8988T (cell line): Measurements from ENCODE around the gene FBXL20.
"Not testable (repeated sequence)": the region's sequence is repeated elsewhere in the genome, so short reads cannot be mapped to it uniquely, and the experiment has no call there.

ENCODE experiments used
- DNase-seq: peaks from one replicate; pipeline ENCODE4 v3.0.0; 2011

Gene FBXL20

DNA sequence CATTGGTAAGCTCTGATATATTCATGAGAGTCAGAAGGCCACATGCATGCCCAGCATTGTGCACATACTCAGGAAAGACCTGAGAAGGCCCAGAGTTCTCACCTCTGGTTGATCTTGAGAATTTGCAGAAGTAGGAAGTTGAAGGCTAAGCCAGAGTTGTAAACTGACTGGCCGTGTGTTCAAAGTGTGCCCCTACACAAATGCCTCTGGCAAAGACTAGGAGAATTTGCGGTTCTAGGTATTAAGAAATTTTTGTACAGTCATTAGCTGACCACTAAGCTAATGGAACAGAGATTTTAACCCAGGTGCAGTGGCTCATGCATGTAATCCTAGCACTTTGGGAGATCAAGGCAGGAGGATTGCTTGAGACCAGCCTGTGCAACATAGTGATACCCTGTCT, 25.0 kb downstream of the FBXL20 start:
- DNase-seq = no peak

DNA sequence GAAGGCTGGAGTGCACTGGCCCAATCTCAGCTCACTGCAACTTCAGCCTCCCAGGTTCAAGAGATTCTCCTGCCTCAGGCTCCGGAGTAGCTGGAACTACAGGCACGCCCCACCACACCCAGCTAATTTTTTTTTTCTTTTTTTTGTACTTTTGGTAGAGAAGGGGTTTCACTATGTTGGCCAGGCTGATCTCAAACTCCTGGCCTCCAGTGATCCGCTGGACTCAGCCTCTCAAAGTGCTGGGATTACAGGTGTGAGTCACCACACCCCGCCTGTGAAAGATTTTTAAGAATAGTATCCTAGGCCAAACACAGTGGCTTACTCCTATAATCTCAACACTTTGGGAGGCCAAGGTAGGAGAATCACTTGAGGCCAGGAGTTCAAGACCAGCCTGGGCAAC, 33.6 kb downstream of the FBXL20 start:
- not testable (repeated sequence) for DNase-seq

DNA sequence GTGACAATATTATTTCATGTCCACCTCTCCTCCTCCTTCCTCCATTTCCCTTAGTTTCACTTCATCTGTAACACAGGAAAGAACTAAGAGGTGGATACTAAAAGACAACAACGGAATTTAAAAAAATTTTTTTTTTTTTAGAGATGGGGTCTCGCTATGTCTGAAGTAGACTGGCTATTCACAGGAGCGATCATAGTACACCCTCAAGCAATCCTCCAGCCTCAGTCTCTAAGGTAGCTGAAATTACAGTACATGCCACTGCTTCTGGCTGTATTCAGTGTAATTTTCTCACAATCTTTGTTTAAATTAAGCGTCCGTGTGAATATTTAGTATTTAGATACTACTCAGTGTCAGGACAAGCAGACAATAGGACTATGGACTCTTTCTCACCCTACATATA, 35.6 kb downstream of the FBXL20 start:
- no peak for DNase-seq

DNA sequence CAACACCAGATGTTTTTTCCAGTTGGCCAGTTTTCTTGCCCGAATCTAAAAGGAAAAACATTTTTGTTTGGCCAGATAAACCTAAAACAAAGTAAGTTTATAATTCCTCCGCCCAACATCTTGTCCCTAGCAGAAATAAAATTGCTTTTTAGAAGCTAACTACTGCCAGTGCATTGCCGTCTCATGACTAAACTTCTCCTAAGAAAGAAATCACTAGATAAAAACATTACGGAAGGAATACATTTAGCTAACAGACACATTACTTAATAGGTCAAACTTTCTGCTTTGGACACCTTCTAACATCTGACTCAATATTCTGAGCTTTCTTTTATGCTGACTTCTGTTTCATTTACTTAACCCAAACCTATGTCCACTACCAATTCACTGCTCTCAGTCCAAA, 36.2 kb downstream of the FBXL20 start:
- no peak for DNase-seq

DNA sequence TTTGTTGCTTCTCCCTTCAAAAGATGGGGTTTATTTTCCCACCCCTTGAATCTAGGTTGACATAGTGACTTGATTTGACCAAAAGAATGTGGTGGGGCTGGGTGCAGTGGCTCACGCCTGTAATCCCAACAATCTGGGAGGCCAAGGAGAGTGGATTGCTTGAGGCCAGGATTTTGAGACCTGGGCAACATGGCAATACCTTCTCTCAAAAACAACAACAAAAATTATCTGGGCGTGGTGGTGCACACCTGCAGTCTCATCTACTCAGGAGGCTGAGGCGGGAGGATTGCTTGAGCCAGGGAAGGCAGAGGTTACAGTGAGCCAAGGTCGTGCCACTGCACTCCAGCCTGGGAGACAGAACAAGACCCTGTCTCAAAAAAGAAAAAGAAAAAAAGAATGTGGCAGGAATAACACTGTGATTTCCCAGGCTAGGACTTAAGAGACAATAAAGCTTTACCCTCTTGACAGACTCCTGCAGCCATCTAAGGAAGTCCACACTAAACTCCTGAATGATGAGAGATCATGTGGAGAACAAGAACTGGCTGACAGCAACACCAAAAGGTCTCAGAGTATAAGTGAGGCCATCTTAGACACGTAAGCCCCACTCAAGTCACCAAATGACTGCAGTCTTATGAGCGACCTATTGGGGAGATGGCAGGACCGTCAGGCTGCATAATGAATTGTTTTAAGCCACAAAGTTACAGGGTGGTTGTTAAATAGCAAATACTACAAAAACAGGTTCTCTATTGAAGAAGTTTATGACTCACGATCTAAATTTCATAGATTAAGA, 37.0 kb downstream of the FBXL20 start:
- no peak for DNase-seq

DNA sequence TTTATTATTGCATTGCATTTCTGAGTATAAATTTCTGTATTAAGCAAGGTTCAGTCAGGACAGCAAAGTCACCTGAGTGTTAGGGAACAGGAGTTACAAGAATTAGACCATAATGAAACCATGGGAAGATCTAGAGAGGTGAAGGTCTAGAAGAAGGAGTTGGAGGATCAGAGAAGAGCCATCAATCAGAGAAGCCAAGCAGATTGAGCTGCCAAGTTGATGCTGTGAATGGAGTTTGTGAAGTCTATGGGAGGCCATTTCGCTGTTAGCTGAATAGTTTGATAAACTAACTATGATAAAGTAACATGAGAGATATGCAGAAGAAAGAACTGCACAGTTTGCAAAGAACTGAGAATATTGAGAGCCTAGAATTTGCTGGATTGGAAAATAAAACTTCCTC, 40.4 kb downstream of the FBXL20 start:
- DNase-seq = no peak

DNA sequence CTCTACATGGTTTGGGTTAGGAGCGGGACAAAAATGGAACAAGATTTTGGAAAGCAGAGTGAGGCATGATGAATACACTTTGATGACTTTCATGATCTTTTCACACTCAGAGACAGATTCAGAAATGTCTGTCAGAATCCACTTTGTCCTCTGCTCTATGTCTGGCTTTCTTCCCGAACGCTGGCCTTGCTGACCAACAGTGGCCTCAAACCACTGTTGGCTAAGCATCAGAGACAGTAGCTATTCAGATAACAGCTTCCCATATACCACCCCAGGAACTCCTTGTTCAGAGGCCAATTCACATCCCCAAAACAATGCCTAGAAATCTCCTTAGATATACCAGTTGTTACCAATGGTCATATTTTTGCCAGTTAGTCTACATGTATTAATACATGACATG, 40.9 kb downstream of the FBXL20 start:
- no peak for DNase-seq

DNA sequence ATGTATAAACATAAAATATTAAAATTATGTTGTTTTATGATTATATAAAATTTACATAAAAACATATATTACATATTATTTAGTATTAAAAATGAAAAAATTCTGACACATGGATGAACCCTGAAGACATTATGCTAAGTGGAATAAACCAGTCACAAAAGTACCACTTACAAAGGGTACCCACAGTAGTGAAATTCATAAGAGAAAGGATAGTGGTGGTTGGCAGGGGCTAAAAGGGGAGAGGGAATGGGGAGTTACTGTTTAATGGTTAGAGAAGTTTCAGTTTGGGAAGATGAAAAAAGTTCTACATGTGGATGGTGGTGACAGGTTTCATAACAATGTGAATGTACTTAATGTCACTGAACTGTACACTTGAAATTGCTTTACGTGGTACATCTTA, 41.4 kb downstream of the FBXL20 start:
- no peak for DNase-seq

DNA sequence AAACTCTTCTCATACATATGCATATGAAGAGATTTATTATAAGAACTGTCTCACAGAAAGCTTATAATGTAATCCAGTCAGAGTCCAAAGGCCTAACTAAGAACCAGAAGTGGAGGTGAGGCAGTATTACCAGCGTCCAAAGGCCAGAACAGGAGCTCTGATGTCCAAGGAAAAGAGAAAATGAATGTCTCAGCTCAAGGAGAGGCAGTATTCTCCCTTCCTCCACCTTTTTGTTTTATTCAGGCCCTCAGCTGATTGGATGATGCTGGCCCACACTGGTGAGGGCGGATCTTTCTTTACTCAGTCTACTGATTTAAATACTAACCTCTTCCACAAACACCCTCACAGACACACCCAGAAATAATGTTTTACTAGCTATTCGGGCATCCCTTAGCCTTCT, 43.4 kb downstream of the FBXL20 start:
- DNase-seq = no peak

DNA sequence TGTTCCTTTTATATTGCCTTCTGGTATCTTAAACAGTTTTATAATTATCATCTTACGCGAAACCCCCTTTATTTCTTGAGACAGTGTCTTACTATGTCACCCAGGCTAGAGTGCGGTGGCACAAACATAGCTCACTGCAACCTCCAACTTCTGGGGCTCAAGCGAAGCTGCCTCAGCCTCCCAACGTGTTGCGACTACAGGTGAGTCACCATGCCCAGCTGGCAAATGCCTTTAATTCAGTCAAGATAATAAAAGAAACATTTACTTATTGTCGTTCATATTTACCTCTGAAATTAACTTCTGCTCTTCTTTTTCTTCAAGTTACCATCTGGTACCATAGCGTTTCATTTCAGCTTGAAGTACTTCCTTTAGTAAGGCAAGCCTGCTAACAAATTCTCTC, 43.9 kb downstream of the FBXL20 start:
- DNase-seq = no peak

DNA sequence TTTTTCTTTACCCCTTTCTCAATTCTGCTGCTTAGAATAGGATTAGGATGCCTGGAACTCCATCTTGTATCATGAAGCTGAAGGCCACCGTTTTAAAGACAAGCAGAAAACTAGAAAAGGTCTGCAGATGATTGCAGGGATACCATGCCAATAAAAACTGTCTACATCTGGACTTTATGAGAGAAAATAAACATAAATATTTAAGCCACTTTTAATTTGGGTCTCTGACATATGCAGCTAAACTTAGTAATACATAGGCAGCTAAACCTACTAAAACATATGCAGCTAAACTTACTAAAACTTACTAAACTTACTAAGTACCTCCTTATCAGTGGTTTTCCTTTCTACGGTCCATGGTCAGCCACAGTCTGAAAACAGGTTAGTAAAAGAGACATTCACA, 48.4 kb downstream of the FBXL20 start:
- no peak for DNase-seq

DNA sequence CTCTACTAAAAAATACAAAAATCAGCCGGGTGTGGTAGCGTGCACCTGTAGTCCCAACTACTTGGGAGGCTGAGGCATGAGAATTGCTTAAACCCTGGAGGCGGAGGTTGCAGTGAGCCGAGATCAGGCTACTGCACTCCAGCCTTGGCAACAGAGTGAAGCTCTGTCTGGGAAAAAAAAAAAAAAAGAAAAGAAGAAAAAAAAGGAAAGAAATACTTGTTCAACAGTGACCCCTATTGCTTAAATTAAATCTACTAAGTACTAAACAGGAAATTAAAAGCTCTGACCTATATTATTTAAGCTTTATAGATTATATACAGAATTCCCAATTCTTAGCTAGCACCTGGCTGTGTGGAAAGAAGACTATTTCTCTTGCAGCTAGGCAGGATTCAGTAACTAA, 48.9 kb downstream of the FBXL20 start:
- no peak for DNase-seq

DNA sequence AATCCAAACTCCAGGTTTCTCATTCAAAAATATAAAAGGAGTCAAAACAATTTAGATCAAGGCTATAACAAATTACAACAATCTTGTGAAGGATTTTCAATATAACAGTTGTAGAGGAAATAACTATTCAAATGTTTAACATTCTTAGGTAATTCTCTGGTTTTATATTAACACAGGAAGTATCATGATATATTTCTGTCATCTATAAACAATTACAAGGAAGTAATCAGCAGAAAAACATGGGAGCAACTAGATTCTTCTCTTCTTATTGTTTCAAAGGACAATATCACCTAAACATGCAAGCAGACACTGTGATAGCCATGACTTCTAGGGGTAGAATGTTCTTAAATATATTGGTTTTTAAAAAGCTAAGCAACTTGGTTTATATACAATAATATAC, 49.9 kb downstream of the FBXL20 start:
- no peak for DNase-seq

DNA sequence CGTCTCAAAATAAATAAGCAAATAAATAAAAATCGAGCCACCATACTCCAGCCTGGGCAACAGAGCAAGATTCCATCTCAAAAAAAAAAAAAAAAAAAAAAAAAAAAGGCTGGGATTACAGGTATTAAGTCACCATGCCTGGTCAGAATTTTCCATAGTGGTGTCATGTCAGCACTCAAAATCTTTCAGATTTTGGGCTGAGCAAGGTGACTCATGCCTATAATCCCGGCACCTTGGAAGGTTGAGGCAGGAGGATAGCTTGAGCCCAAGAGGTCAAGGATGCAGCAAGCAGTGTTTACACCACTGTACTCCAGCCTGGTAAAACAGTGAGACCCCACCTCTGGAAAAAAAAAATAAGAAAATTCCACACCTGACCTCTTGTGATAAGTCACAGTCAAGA, 52.2 kb downstream of the FBXL20 start:
- no peak for DNase-seq

DNA sequence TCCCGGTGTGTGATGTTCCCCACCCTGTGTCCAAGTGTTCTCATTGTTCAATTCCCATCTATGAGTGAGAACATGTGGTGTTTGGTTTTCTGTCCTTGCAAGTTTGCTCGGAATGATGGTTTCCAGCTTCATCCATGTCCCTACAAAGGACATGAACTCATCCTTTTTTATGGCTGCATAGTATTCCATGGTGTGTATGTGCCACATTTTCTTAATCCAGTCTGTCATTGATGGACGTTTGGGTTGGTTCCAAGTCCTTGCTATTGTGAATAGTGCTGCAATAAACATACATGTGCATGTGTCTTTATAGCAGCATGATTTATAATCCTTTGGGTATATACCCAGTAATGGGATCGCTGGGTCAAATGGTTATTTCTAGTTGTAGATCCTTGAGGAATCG, 54.6 kb downstream of the FBXL20 start:
- DNase-seq = not testable (repeated sequence)

DNA sequence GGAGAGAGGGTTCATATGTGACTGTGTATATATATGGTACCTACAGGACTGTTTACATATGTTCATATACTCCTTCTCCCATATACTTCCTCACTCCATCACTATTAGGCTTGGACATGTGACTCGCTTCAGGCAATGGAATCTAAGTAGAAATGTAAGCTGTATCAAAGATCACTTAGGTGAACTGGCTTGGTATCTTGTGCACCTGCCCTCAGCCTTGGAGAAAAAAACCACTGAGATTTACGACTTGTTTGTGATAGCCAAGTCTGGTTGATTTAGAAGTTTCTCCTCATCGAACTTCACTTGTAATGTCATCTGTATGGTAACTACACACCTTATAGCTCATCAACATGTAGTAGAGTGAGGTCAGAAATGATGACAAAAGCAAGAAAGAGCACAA, 59.9 kb downstream of the FBXL20 start:
- DNase-seq = no peak

DNA sequence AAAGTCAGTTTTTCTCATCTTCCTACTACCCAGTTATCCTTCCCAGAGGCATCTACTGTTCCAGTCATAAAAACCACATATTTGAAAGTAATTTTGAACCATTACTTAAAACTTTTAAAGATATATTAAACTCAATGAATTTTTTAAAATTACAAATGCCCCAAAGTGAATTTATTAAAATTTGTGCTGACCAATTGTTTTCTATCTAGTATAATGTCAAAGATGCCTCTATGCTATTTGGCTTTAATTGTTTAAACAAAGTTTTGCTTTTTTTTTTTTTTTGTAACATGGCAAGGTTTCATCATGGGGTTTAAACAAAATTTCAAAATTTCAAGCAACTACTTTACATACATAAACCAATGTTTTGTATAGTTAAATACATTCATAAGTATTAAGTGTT, 60.7 kb downstream of the FBXL20 start:
- no peak for DNase-seq

DNA sequence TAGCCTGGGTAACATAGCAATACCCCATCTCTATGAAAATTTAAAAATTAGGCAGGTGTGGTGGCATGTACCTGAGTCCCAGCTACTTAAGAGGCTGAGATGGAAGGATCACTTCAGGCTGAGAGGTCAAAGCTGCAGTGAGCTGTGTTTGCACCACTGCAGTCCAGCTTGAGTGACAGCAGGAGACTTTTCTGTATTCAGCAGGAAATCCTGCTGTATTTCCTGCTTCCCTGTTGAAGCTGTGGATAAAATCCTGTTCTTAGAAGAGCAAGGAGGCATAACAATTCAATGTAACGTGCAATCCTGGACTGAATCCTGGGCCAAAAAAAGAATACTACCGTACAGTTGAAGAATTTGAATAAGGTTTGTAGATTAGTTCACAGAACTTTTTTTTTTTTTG, 62.2 kb downstream of the FBXL20 start:
- no peak for DNase-seq

DNA sequence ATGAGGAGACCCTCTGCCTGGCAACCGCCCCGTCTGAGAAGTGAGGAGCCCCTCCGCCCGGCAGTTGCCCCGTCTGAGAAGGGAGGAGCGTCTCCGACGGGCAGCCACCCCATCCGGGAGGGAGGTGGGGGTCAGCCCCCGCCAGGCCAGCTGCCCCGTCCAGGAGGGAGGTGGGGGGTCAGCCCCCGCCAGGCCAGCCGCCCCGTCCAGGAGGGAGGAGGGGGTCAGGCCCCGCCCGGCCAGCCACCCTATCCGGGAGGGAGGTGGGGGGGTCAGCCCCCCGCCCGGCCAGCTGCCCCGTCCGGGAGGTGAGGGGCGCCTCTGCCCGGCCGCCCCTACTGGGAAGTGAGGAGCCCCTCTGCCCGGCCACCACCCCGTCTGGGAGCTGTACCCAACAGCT, 63.8 kb downstream of the FBXL20 start:
- not testable (repeated sequence) for DNase-seq

DNA sequence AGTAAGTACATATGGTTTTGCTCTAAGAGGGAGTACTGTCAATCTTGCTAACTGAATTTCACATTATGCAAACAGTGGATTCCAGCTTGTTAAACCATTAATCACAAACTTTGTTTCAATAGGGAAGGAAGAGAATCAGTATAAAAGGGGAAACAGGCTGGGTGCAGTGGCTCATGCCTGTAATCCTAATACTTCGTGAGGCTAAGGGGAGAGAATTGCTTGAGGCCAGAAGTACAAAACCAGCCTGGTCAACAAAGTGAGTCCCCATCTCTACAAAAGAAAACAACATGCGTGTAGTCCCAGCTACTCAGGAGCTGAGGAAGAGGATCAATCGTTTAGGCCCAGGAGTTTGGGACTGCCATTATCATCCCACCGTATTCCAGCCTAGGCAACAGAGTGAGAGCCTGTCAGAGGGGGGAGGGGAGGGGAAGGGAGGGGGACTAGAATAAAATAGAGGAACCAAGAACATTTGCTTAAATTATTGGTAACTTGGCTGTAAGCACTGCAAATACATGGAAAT, 65.7 kb downstream of the FBXL20 start:
- no peak for DNase-seq

DNA sequence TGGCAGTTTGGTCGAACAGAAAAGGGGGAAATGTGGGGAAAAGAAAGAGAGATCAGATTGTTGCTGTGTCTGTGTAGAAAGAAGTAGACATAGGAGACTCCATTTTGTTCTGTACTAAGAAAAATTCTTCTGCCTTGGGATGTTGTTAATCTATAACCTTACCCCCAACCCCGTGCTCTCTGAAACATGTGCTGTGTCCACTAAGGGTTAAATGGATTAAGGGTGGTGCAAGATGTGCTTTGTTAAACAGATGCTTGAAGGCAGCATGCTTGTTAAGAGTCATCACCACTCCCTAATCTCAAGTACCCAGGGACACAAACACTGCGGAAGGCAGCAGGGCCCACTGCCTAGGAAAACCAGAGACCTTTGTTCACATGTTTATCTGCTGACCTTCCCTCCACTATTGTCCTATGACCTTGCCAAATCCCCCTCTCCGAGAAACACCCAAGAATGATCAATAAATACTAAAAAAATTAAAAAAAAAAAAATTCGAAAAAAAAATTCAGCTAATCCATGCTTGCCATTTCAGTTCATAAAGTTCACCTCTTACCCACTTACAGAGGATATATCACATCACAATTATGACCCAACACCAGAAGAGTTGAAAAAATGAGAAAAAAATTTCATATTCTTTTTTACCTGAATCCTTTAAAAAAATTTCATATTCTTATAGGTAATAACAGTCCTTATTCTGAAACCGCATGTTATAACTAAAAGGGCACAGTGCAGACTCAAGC, 67.2 kb downstream of the FBXL20 start:
- not testable (repeated sequence) for DNase-seq

DNA sequence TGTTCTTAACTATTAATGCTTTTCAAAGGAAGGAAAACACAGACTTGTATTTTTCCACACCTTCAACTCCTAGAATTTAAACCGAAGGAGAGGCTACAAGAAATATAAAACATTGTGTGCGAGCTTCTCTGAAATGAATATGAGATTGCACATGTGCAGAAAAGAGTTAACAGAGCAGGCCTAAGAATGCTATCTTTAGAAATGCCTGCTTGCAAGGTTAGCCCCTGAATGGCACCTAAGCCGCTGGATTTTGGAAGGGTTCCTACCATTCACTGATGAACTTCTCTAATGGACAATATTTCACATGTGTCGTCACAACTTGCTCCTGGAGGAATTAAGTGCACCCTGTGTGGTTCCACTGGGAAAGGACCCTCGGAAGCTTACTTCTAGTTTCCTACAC, 69.3 kb downstream of the FBXL20 start:
- DNase-seq = no peak

DNA sequence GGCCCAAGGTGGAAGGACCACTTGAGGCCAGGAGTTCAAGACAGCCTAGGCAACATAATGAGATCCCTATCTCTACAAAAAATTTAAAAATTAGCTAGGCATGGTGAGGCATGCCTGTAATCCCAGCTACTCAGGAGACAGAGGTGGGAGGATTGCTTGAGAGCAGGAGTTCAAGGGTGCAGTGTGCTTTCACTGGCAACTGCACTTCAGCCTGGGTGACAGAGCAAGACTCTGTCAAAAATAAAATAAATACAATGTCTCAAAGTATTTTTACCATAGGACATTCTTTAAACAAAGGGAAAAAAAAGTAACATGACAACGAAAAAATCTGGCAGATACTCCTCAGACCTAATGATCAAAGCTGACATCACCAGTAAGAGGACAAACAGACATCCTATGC, 72.6 kb downstream of the FBXL20 start:
- no peak for DNase-seq

DNA sequence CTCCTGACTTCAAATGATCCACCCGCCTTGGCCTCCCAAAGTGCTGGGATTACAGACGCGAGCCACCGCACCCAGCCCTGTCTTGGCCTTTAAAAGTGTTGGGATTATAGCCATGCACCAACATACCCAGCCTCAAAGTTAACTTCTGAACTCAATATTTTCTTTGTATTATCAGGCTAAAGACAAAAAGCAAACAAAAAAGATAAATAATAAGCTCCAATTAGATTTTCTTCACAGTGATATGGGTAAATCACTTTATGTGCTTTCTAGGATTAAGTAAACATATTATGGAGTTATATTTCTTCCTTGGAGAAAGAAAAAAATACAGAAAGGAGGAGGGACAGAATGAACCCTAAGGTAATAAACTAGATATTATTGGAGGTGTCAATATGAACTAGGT, 74.3 kb downstream of the FBXL20 start:
- DNase-seq = no peak
